RWPE1 (cell line): ENCODE data around the gene RAMAC.

Experiments used
- CTCF ChIA-PET: fragments of 350-600 bp; sonication (Branson Sonifier 250); formaldehyde crosslinking; extraction: SDS; loops from one replicate; lab custom pipeline; 2021; lab: Yijun Ruan, JAX
- POLR2A ChIA-PET: fragments of 400-600 bp; formaldehyde crosslinking; extraction: SDS; loops from one replicate; lab custom pipeline; 2020; ENCODE audit warnings: antibody characterized with exemption; ENCODE audit not compliant: low non-redundant PET; lab: Yijun Ruan, JAX
- DNase-seq: peaks from one replicate; pipeline ENCODE4 v3.0.0; 2012; ENCODE audit warnings: low spot score
- H3K27ac ChIP-seq: fragments of 450-650 bp; 2 replicates; pipeline ENCODE4 v1.5.1; 2017
- CTCF ChIP-seq: fragments of 450-650 bp; conservative IDR thresholded peaks from 2 replicates; pipeline ENCODE4 v1.5.1; 2017; ENCODE audit warnings: low read depth, mild to moderate bottlenecking

RAMAC gene

DNA sequence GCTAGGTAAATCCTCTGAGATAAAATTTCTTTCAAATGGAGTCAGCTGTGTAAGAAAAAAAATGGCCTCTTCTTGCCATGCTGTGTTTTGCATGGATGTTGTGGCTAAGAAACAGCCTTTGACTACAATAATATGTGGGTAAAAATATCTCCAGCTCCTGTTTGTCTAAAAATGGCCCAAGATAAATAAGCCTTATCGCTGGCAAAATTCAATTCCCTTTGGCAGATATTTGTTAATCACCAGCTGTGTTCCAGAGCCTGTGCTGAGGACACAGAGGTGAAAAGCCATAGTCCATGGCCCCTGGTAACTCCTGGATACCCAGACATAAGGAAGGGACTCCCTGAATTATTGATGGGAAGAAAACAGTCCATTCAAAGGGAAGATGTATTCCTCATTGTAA, 15.3 kb upstream of the RAMAC start:
- no peak overlapping the region for H3K27ac ChIP-seq
- no peak for DNase-seq
- no peak for TF ChIP-seq CTCF
- CTCF ChIA-PET: interaction anchor here (0.7 kb wide), 2 partner anchors 8 to 56 kb away, joined by 4 read pairs; no protein-coding TSS in a partner anchor
- POLR2A ChIA-PET: no interaction called here

DNA sequence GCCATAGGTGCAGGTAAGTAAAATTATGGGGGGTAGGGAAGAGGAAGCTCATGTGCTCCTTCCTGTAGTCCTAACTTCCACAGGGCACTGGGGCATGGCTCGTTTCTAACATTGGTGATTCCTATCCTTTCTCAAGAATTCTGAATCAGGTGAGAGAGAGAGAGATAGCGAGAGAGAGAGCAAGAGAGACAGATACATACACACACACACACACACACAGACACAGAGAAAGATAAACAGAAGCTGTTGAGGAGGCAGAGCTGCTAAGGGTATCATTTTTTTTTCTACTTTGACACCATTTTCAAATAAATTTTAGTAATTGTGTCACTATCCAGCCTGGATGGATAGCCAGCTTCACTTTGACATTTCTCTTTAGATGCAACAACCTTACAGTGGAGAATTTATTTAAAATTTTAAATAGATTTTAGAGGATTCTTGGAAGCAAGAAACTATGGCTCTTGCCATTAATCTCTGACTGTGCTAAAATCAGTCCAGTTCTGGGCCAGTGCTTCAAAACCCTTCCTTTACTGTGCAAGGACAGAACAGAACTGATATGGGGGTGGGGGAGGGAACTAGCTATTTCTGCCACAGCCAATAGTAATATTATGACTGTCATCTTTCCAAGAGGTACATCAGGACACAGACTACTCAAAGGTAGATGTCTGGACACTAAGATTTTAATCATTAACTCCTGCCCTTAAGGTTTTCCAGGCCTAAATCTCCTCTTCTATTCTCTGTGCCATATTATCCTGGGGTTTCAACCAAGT, 14.6 kb upstream of the RAMAC start:
- POLR2A ChIA-PET: interaction anchor here (0.6 kb wide), 1 partner anchor 10 kb away, joined by 3 read pairs; no protein-coding TSS in a partner anchor
- no peak overlapping the region for H3K27ac ChIP-seq
- no peak for TF ChIP-seq CTCF
- no peak for DNase-seq
- CTCF ChIA-PET: interaction anchor here (0.7 kb wide), 2 partner anchors 8 to 55 kb away, joined by 4 read pairs; no protein-coding TSS in a partner anchor

GRCh38 chr15:82972990-82973389, 13.0 kb upstream of the RAMAC start:
- no peak for DNase-seq
- no peak for TF ChIP-seq CTCF
- ChIA-PET CTCF (no interaction called here), POLR2A (no interaction called here)
- H3K27ac ChIP-seq: no peak overlapping the region

DNA sequence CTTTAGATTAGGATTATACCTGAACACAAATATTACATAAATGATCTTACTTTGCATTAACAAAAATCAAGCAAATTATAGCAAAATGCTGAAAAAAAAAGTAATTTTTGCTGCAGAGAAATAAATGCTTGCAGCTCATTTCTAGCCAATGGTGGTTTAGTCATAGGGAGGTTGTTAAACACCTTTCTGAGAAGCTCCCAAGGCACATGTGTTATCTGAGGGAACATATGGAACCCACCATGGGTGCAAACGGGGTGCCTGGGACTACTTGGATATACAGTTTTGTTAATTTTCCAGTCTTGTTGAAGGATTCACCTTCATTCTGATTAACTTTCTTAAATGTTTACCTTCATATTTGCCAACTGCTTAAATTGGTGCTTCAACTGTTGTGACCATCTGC, 8.9 kb upstream of the RAMAC start:
- no peak overlapping the region for H3K27ac ChIP-seq
- POLR2A ChIA-PET: no interaction called here
- CTCF ChIA-PET: interaction anchor here (0.7 kb wide), 2 partner anchors 34 to 1709 kb away, joined by 3 read pairs; no protein-coding TSS in a partner anchor
- no peak for DNase-seq
- TF ChIP-seq CTCF: no peak

DNA sequence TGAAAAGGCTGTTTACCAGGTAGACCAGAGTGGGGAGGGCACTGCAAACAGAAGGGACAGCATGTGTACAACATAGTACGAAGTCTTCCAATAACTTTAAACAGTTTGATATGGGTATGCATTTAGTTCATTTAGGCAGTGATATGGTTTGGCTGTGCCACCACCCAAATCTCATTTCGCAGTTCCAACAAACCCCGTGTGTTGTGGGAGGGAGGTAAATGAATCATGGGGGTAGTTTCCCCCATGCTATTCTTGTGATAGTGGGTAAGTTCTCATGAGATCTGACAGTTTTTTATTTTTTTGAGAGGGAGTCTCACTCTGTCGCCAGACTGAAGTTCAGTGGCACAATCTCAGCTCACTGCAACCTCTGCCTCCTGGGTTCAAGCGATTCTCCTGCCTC, 7.6 kb upstream of the RAMAC start:
- no peak for DNase-seq
- ChIA-PET POLR2A (no interaction called here), CTCF (no interaction called here)
- no peak overlapping the region for H3K27ac ChIP-seq
- no peak for TF ChIP-seq CTCF

DNA sequence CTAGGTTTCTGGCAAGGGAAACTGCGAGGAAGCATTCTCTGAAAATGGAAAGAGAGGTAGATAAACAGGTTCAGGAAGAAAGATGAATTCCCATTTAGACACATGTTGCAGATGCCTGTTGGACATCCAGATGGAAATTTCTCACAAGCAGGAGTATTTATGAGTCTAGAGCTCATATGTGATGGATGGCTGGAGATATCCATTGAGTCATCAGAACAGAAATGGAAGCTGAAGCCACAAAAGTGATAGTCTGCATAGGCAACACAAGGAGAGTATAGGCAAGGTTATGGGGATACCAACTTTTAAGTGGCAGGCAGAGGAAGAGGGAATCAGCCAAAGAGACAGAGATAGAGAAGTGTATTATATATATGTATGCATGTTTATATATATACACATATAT, 6.3 kb upstream of the RAMAC start:
- ChIA-PET POLR2A (no interaction called here), CTCF (interaction anchor here (0.6 to 0.7 kb wide), 2 partner anchors 423 to 1130 kb away, joined by 3 to 4 read pairs; no protein-coding TSS in a partner anchor)
- TF ChIP-seq CTCF: no peak
- H3K27ac ChIP-seq: no peak overlapping the region
- no peak for DNase-seq
